ENCODE results near the gene CDKN2AIP. TPM values are rescaled to one million over a fixed set of nuclear protein-coding genes. Genes with fewer than 3 reads are reported as not detected.

The CDKN2AIP gene
- total RNA-seq, 1 experiment from 2014 or later, result 24.0 TPM

DNA sequence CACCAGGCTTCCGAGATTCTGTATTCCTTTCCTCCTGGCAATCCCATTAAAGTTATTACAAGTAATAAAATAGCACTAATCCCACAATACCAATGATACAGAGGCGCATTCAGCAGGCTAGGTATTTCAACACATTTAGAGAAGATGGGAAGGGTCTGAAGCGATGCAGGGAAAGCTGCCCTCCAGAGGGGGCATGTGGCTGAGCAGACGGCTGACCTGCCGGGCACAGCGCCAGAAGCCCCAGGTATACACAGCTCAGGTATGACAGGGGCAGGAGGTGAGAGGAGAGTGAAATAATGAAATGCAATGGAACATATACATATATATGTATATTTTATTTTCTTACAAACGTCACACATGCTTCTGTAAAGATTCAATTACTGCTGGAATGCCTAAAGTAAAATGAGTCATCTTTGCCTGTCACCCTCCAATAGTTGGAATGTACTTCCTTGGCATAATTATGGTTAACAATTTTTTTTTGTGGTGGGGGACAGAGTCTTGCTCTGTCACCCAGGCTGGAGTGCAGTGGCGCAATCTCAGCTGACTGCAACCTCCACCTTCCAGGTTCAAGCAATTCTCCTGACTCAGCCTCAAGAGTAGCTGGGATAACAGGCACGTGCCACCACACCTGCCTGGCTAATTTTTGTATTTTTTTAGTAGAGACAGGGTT, 21.3 kb upstream of the CDKN2AIP start:
- Histone ChIP-seq H3K14ac (ENCODE audit: insufficient read depth, low read length) (no peak overlapping the region), H2AK5ac (ENCODE audit: insufficient read length, low read length) (no peak overlapping the region), H4K5ac (ENCODE audit: insufficient read length, low read depth, low read length) (no peak overlapping the region), H2BK12ac (ENCODE audit: insufficient read length, low read depth, low read length) (no peak overlapping the region), H2BK20ac (ENCODE audit: low read depth, low read length, poor library complexity, severe bottlenecking) (no peak overlapping the region), H3K4me1 (ENCODE audit: insufficient read depth, low read length) (no peaks in the 10 kb centered on the region), H3K4me2 (ENCODE audit: insufficient read depth, insufficient read length, low read length) (no peak overlapping the region), H3K18ac (ENCODE audit: insufficient read length, low read depth, low read length) (no peak overlapping the region), H4K8ac (replicated peaks; ENCODE audit: insufficient read length, low read depth, low read length) (no peak overlapping the region), H4K20me1 (ENCODE audit: control insufficient read depth, insufficient read depth, insufficient read length) (no peaks in the 10 kb centered on the region), H2BK120ac (ENCODE audit: low read depth, low read length, poor library complexity, severe bottlenecking) (no peak overlapping the region), H2BK15ac (ENCODE audit: low read depth, low read length) (no peak overlapping the region), H3K79me1 (ENCODE audit: insufficient read depth, low read depth, low read length, poor library complexity, severe bottlenecking) (no peaks in the 10 kb centered on the region), H3K23ac (ENCODE audit: insufficient read length, low read depth, low read length) (no peak overlapping the region), H2AFZ (ENCODE audit: low read length) (no peak overlapping the region), H3K9me3 (ENCODE audit: control insufficient read depth, low read depth, low read length) (no peaks in the 10 kb centered on the region), H3K79me2 (ENCODE audit: insufficient read depth, low read length) (no peaks in the 10 kb centered on the region), H3K9ac (ENCODE audit: extremely low read depth, insufficient read length, low read length) (no peak overlapping the region), H3K27me3 (ENCODE audit: insufficient read depth, low read length) (no peaks in the 10 kb centered on the region), H3K4ac (ENCODE audit: low read depth, low read length) (no peak overlapping the region), H3K27ac (ENCODE audit: insufficient read length, low read depth, low read length) (no peak overlapping the region), H2BK5ac (ENCODE audit: insufficient read length, low read length) (no peak overlapping the region), H3T11ph (ENCODE audit: low read length) (no peak overlapping the region), H3K56ac (ENCODE audit: insufficient read length, low read depth, low read length) (no peak overlapping the region), H3K23me2 (ENCODE audit: insufficient read length, low read depth, low read length, poor library complexity, severe bottlenecking) (no peaks in the 10 kb centered on the region), H4K91ac (ENCODE audit: insufficient read length, low read depth, low read length) (no peak overlapping the region)
- H3K9me3 Mint-ChIP-seq, result no peaks in the 10 kb centered on the region
- H3K27me3 Mint-ChIP-seq (ENCODE audit: low read depth), result peaks cover 2% of the 10 kb centered on the region
- TF ChIP-seq, protein P1, sequence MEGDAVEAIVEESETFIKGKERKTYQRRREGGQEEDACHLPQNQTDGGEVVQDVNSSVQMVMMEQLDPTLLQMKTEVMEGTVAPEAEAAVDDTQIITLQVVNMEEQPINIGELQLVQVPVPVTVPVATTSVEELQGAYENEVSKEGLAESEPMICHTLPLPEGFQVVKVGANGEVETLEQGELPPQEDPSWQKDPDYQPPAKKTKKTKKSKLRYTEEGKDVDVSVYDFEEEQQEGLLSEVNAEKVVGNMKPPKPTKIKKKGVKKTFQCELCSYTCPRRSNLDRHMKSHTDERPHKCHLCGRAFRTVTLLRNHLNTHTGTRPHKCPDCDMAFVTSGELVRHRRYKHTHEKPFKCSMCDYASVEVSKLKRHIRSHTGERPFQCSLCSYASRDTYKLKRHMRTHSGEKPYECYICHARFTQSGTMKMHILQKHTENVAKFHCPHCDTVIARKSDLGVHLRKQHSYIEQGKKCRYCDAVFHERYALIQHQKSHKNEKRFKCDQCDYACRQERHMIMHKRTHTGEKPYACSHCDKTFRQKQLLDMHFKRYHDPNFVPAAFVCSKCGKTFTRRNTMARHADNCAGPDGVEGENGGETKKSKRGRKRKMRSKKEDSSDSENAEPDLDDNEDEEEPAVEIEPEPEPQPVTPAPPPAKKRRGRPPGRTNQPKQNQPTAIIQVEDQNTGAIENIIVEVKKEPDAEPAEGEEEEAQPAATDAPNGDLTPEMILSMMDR (conservative IDR thresholded peaks at IDR 0.05), result peak; percentile 16; the same call in 1 of the 3 replicates
- no peaks in the 10 kb centered on the region for H3K36me3 Mint-ChIP-seq (ENCODE audit: insufficient read depth in 1 of 3, low read depth in 3 of 3)
- no peak overlapping the region for H3K27ac Mint-ChIP-seq
- no CpG with 5 or more reads among the region's 9 CpGs for WGBS (ENCODE audit: extremely low coverage, insufficient read length, low lambda C conversion rate)
- peaks cover 3 to 5% of the 10 kb centered on the region in 2 experiments; a peak in 3 of 4 replicates for H3K4me1 Mint-ChIP-seq
- H3K4me3 Mint-ChIP-seq, result no peak overlapping the region
- peak; percentile 14 for DNase-seq

Measured in H9 (cell line).